Liver (tissue), 2 donors: ENCODE results near the gene GFI1.

ENCODE experiments used
- TF ChIP-seq, protein P1 (sequence below): fragments of 150-350 bp; IDR thresholded peaks from 2 replicates; pipeline ENCODE4 v1.5.1; 2017; ENCODE audit warnings: improper control_type of control experiment, low read depth, low read length; ENCODE audit not compliant: missing input control
- TF ChIP-seq, protein P2 (sequence below): IDR thresholded peaks from 2 replicates; pipeline ENCODE4 v1.6.1; 2016; ENCODE audit warnings: antibody characterized with exemption
- donor health status: healthy.

DNA sequence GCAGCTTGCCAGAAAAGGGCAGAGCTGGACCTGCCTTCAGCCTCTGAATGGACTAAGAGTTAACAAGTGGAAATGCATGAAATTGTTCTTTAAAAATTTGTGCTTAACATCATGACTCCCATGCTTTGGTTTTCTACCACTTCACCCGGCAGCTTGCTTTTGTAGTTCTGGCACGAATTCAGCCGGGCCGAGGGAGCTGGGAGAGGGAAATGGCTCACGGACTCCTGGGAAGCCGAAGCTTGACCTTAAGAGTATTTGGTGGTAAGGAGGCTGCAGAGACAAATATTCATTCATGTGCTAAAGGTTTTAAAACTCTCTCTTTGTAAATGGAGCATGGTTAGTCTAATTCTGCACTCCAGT lies 17.2 kb upstream of the GFI1 start:
- TF ChIP-seq, protein P1, sequence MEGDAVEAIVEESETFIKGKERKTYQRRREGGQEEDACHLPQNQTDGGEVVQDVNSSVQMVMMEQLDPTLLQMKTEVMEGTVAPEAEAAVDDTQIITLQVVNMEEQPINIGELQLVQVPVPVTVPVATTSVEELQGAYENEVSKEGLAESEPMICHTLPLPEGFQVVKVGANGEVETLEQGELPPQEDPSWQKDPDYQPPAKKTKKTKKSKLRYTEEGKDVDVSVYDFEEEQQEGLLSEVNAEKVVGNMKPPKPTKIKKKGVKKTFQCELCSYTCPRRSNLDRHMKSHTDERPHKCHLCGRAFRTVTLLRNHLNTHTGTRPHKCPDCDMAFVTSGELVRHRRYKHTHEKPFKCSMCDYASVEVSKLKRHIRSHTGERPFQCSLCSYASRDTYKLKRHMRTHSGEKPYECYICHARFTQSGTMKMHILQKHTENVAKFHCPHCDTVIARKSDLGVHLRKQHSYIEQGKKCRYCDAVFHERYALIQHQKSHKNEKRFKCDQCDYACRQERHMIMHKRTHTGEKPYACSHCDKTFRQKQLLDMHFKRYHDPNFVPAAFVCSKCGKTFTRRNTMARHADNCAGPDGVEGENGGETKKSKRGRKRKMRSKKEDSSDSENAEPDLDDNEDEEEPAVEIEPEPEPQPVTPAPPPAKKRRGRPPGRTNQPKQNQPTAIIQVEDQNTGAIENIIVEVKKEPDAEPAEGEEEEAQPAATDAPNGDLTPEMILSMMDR: no peak
- TF ChIP-seq, protein P2, sequence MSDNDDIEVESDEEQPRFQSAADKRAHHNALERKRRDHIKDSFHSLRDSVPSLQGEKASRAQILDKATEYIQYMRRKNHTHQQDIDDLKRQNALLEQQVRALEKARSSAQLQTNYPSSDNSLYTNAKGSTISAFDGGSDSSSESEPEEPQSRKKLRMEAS: no peak
